ENCODE results near the gene NKX2-4.

DNA sequence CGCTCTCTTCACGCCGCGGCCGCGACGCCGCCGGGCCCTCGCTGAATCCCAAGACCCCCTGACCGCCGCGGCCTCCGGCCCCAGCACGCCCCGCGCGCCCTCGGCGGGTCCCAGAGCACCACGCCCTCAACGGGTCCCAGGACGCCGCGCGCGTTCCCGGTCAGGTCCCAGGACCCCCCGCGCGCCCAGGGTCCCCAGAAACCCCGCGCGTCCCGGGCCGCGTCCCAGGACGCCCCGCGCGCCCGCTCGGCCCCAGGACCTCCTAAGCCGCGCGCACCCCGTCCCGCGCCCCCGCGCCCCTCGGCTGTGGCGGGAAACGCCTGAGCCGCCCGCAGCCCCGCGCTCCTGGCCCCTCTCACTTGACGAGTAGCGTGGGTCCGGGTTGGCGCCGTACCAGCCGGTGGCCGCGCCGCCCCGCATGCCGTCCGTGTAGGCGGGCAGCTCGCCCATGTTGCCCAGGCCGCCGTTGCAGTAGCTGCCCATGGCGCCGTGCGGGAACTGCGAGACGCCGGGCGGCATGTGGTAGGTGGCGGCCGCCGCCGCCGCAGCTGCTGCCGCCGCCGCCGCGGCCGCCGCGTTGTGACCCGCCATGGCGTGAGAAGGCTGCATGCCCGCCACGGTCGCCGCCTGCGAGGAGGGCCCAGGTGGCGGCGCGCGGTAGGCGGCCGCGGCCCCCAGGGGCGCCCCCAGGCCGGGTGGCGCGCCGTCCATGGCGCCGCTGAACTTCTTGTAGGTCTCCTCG lies 556 bp downstream of the NKX2-4 start:
- TF ChIP-seq ZBTB8A (IDR thresholded peaks at IDR 0.05; ENCODE audit: partially characterized antibody) (no peak), MAFG (tag; conservative IDR thresholded peaks at IDR 0.05) (no peak), MXI1 (IDR thresholded peaks at IDR 0.05; ENCODE audit: low read depth, low read length) (no peak), TAF1 (IDR thresholded peaks at IDR 0.05; ENCODE audit: control insufficient read depth, extremely low read depth, insufficient read depth, low read length, severe bottlenecking) (no peak), RCOR1 (IDR thresholded peaks at IDR 0.05; ENCODE audit: borderline replicate concordance in 1 of 2, low read depth in 2 of 2, low read length in 2 of 2) (no peak), CHD2 (IDR thresholded peaks at IDR 0.05; ENCODE audit: low read depth, low read length) (no peak), SRF (CRISPR knock-in tag; IDR thresholded peaks at IDR 0.05) (no peak), GABPA (tag; conservative IDR thresholded peaks at IDR 0.05; ENCODE audit: low read depth) (no peak), SREBF2 (CRISPR knock-in tag; IDR thresholded peaks at IDR 0.05) (no peak), JUNB (CRISPR knock-in tag; conservative IDR thresholded peaks at IDR 0.05) (no peak), FOS (IDR thresholded peaks at IDR 0.05; ENCODE audit: extremely low read depth, insufficient read length) (no peak)
- TF ChIP-seq, protein P1, sequence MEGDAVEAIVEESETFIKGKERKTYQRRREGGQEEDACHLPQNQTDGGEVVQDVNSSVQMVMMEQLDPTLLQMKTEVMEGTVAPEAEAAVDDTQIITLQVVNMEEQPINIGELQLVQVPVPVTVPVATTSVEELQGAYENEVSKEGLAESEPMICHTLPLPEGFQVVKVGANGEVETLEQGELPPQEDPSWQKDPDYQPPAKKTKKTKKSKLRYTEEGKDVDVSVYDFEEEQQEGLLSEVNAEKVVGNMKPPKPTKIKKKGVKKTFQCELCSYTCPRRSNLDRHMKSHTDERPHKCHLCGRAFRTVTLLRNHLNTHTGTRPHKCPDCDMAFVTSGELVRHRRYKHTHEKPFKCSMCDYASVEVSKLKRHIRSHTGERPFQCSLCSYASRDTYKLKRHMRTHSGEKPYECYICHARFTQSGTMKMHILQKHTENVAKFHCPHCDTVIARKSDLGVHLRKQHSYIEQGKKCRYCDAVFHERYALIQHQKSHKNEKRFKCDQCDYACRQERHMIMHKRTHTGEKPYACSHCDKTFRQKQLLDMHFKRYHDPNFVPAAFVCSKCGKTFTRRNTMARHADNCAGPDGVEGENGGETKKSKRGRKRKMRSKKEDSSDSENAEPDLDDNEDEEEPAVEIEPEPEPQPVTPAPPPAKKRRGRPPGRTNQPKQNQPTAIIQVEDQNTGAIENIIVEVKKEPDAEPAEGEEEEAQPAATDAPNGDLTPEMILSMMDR (IDR thresholded peaks at IDR 0.05 in 2 of 3, conservative IDR thresholded peaks at IDR 0.05 in 1 of 3; ENCODE audit: insufficient read depth in 2 of 3, low read depth in 1 of 3, low read length in 3 of 3), result no peak
- TF ChIP-seq, protein P2, sequence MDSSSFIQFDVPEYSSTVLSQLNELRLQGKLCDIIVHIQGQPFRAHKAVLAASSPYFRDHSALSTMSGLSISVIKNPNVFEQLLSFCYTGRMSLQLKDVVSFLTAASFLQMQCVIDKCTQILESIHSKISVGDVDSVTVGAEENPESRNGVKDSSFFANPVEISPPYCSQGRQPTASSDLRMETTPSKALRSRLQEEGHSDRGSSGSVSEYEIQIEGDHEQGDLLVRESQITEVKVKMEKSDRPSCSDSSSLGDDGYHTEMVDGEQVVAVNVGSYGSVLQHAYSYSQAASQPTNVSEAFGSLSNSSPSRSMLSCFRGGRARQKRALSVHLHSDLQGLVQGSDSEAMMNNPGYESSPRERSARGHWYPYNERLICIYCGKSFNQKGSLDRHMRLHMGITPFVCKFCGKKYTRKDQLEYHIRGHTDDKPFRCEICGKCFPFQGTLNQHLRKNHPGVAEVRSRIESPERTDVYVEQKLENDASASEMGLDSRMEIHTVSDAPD (CRISPR knock-in tag; IDR thresholded peaks at IDR 0.05), result no peak
